HepG2 (cell line): ENCODE measurements around the gene MARCOL.

Experiments
- CBX5 ChIP-seq: sonication (generic); formaldehyde crosslinking; IDR thresholded peaks from 2 replicates; pipeline ENCODE4 v1.4.0; 2020; ENCODE audit warnings: missing genetic modification reagents, borderline replicate concordance
- CTCF ChIP-seq: sonication (generic); formaldehyde crosslinking; IDR thresholded peaks from 2 replicates; pipeline ENCODE4 v1.5.0; 2020; ENCODE audit warnings: mild to moderate bottlenecking, missing genetic modification reagents, moderate library complexity
- EZH2 ChIP-seq: conservative IDR thresholded peaks from 2 replicates; pipeline ENCODE4 v1.6.1; 2012; ENCODE audit warnings: mild to moderate bottlenecking, low read depth, low read length, moderate library complexity
- FOXM1 ChIP-seq: sonication (generic); formaldehyde crosslinking; IDR thresholded peaks from 2 replicates; pipeline ENCODE4 v1.5.0; 2020; ENCODE audit warnings: missing genetic modification reagents
- NFRKB ChIP-seq: fragments of 450-650 bp; IDR thresholded peaks from 2 replicates; pipeline ENCODE4 v1.6.1; 2017
- SALL1 ChIP-seq: sonication (generic); formaldehyde crosslinking; IDR thresholded peaks from 2 replicates; pipeline ENCODE4 v1.8.0; 2022; ENCODE audit warnings: mild to moderate bottlenecking, missing genetic modification reagents
- SIN3A ChIP-seq: IDR thresholded peaks from 2 replicates; pipeline ENCODE4 v1.6.1; 2011; ENCODE audit warnings: low read depth, mild to moderate bottlenecking, control low read depth, low read length, borderline replicate concordance
- ZNF414 ChIP-seq: sonication (generic); formaldehyde crosslinking; IDR thresholded peaks from 2 replicates; pipeline ENCODE4 v1.5.0; 2020; ENCODE audit warnings: missing genetic modification reagents
- ZNF543 ChIP-seq: sonication (generic); formaldehyde crosslinking; IDR thresholded peaks from 2 replicates; pipeline ENCODE4 v1.4.0; 2020; ENCODE audit warnings: mild to moderate bottlenecking, missing genetic modification reagents
- TF ChIP-seq, protein P1 (sequence below): IDR thresholded peaks from 2 replicates; pipeline ENCODE4 v1.6.1; 2016; ENCODE audit warnings: control low read depth

- no peak for TF ChIP-seq SIN3A
- TF ChIP-seq EZH2 = no peak
- TF ChIP-seq, protein P1, sequence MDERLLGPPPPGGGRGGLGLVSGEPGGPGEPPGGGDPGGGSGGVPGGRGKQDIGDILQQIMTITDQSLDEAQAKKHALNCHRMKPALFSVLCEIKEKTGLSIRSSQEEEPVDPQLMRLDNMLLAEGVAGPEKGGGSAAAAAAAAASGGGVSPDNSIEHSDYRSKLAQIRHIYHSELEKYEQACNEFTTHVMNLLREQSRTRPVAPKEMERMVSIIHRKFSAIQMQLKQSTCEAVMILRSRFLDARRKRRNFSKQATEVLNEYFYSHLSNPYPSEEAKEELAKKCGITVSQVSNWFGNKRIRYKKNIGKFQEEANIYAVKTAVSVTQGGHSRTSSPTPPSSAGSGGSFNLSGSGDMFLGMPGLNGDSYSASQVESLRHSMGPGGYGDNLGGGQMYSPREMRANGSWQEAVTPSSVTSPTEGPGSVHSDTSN (CRISPR knock-in tag) = no peak
- no peak for TF ChIP-seq ZNF543
- TF ChIP-seq NFRKB = no peak
- TF ChIP-seq CTCF (CRISPR knock-in tag) = no peak
- no peak for TF ChIP-seq SALL1 (CRISPR knock-in tag)
- TF ChIP-seq CBX5 (CRISPR knock-in tag) = no peak
- no peak for TF ChIP-seq ZNF414
- no peak for TF ChIP-seq FOXM1 (CRISPR knock-in tag)
Measured at GRCh38 chr5:148228392-148228984, 9.8 kb upstream of the MARCOL start.
